Measurements from ENCODE around the gene MEF2C.
A peak's percentile ranks its signal among the peaks of the same experiment; 100 is the strongest.

Gene MEF2C

GRCh38 chr5:88688984-88689667, 193.9 kb downstream of the MEF2C start:
- no peak for DNase-seq (ENCODE audit: low read depth in 3 of 3)

DNA sequence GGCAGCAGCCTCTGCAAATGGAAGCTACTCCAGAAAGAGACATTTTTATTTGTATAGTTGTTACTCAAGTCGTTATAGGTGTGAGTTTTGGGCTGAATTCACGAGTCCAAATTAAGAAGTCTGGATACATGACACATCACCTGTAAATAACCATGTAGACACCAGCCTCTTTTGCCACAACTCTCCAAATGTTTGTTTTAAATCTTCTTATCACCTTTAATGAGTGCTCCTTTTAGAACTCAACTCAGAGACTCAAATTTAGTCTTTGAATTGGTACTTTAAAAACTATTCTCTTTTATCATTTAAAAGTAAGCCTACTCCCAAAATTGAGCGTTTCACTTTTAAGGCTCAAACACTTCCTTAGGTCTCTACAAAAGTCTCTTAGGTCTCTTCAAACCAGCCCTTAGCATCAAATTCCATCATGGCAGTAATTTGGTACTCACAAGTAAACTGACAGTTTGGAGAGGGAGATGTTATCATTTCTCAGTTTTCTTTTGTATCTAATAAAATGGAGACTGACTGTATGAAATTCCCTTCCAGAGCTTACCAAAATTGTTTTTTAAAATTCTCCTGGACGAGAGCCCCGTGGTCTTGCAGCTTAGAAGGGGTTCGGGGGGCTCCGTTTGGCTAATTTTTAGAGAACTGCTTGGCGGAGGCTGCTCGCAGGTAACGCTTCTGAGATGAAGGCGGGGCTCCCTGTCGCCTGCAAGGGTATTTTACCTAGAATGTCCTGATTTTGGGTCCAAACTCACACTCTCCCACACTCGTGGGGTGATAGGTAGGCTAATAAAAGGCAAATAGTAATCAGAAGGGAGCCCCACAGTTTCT, 194.6 kb downstream of the MEF2C start:
- DNase-seq (ENCODE audit: low read depth in 3 of 3), result no peak

GRCh38 chr5:88687373-88687911, 195.5 kb downstream of the MEF2C start:
- no peak for DNase-seq (ENCODE audit: low read depth in 3 of 3)

GRCh38 chr5:88686726-88687125, 196.3 kb downstream of the MEF2C start:
- no peak for DNase-seq (ENCODE audit: low read depth in 3 of 3)

- DNase-seq (ENCODE audit: low read depth in 3 of 3), result no peak
Observed at GRCh38 chr5:88685591-88686541, 197.1 kb downstream of the MEF2C start.

- no peak for DNase-seq (ENCODE audit: low read depth in 3 of 3)
Observed at GRCh38 chr5:88683506-88684135, 199.4 kb downstream of the MEF2C start.

- DNase-seq (ENCODE audit: low read depth in 3 of 3), result no peak
Observed at GRCh38 chr5:88682881-88683361, 200.1 kb downstream of the MEF2C start.

GRCh38 chr5:88682131-88682530, 200.9 kb downstream of the MEF2C start:
- DNase-seq (ENCODE audit: low read depth in 3 of 3), result no peak

DNA sequence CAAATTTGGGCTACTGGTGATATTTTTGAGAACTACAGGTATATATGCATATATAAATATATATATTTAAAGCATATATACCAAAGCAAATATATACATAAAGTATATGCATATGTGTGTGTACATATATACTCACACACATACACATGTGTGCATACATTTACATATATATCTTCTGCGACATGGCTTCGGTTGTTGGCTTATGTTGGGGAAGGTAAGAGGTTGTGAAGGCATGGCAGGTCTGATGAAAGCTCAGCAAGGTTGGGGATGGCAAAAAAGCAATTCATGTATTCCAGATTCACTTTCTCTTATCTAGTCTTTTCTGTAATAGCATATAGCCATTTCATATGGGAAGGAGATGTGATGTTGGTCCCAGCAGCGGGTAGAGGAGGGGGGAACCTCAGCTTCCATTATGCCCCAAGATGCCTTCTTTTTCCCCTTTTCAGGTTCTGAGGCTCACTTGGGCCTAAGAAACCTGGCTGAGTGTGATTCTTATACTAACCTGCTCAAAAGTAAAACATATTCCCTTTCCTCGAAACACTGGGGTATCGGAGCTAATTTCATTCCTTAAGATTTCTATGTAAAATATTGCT, 201.7 kb downstream of the MEF2C start:
- DNase-seq (ENCODE audit: low read depth in 3 of 3), result no peak

DNA sequence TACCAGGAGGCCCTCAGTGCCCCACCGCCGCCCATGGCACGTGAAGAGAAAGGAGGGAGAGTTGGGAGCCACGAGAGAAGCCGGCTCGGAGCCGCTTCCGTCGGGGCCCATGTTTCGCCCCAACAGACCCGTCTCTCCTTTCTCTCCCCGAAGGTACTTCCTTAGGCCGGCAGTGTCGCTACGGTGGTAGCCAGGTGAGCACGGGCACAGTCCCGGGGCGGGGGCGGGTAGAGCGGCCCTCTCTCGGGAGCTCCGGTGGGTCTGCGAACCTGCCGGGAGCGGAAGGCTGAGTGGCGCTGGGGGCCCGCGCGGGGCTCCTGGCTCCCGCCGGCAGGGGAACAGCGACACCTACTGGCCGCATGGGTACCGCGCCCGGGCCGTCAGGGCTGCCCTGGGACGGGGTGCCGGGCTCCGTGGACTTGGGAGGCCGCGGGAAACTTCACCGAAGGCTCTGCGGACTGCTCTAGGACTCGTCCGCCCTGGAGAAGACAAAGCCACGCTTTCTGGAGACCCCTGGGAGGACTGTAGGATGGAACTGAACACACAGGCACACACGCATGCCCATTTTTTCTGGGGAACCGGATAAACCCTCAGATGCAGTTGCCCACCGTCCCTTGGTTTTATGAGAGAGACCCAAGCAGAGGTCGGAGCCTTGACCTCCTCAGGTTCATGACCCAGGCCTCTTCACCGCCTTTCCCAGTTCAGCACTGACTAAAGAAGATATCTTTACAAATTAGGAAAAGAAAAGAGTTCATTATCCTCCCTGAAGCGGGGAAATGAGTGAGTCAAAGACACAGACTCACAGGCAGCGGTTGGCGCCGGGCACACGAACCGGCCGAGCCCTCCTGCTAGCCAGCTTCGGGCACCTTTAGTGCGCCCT, 202.5 kb downstream of the MEF2C start:
- DNase-seq (ENCODE audit: low read depth in 3 of 3), result peak; percentile 46 to 74 (median 52)

DNA sequence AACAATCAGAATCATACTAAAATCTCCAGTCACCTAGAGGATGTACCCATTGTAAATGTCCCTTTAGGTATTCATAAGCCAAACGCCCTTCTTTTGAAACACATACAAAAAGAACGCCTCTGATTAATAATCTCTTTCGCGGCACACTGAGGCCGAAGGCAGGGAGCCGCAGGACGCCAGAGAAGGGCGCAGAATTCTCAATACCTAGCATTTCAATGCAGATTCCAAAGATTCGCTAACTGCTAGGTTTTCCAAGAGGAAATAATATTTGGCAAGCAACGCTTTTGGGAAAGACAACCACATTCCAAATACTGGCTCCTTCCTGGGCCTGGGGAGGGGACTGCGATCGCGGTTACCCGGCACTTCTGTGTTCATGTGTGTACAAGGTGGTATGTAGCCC, 203.3 kb downstream of the MEF2C start:
- DNase-seq (ENCODE audit: low read depth in 3 of 3), result no peak

DNA sequence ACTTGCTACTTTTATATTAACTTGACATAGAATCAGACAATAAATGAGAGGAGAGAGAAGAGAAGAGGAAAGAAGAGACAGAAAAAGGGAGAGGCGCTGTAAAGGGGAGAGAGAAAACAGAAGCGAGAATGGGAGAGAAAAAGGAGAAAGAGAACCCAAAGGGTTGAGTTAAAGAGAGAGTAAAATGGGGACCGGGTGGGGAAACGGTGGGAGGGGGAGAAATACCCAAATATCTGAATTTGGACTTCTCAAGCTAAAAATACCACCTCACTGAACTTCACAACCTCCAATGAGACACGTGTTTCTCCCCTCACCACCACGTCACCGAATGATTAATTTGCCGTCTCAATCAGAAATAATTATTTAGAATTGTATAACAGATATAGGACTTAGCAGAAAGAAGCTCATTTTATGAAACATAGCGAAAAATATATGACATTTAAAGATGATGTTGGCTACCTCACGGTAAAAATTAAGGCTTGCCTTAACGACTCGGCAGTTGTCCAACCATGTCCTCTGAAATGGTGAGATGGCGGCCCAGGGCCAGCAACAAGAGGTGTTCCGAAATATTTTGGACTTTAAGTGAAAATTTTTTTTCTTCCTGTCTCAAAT, 204.1 kb downstream of the MEF2C start:
- DNase-seq (ENCODE audit: low read depth in 3 of 3), result no peak

- DNase-seq (ENCODE audit: low read depth in 3 of 3), result no peak
Observed at GRCh38 chr5:88677943-88678769, 204.8 kb downstream of the MEF2C start.

DNA sequence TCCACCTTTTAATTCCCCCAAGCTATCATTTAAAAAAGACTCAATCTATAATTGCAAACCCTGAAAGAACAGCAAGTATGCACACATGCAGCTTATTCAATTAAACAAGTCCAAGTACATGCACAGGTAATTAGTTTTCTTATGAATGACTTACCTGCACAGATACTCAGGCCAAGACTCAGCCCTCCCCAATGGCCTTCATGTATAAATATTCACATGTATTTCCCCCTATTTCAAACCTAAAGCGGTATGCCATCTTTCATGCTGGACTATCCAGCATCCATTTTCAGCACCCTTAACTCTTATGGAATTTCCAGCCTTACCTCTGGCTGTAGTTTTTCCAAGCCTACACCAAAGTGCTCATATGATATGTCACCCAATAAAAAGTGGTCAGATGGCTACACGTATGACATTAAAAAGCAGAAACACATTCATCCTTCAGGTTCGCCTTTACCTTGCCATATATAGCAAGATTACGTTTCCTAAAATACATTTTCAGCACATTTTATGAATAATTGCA, 205.5 kb downstream of the MEF2C start:
- DNase-seq (ENCODE audit: low read depth in 3 of 3), result no peak

GRCh38 chr5:88676637-88677375, 206.2 kb downstream of the MEF2C start:
- DNase-seq (ENCODE audit: low read depth in 3 of 3), result no peak

- DNase-seq (ENCODE audit: low read depth in 3 of 3), result no peak
Observed at GRCh38 chr5:88675708-88676636, 207.0 kb downstream of the MEF2C start.
